Activated T-cell treated with anti-CD3 and anti-CD28 coated beads for 24 hours (primary cell): ENCODE results near the gene KCNJ4.
"Not testable (repeated sequence)": the region's sequence is repeated elsewhere in the genome, so short reads cannot be mapped to it uniquely, and the experiment has no call there.

ENCODE experiments used
- DNase-seq: peaks from one replicate; pipeline ENCODE4 v3.0.0-alpha.2; 2020; ENCODE audit warnings: low read depth

Gene KCNJ4

GRCh38 chr22:38470179-38470578, 15.2 kb upstream of the KCNJ4 start:
- not testable (repeated sequence) for DNase-seq

- no peak for DNase-seq
These were observed 14.3 kb upstream of the KCNJ4 start for GRCh38 chr22:38469306-38469781.

- no peak for DNase-seq
These were observed 13.7 kb upstream of the KCNJ4 start for GRCh38 chr22:38468443-38469305.

GRCh38 chr22:38467904-38468442, 13.0 kb upstream of the KCNJ4 start, which contains the start of gene KDELR3:
KDELR3 (plus strand) TSS chr22:38468096; CDS start chr22:38468234, 138 bp downstream.
- DNase-seq: peak; percentile 36

- no peak for DNase-seq
These were observed 12.5 kb upstream of the KCNJ4 start for GRCh38 chr22:38467438-38467903.

- DNase-seq: no peak
These were observed 10.9 kb upstream of the KCNJ4 start for GRCh38 chr22:38465673-38466490.

GRCh38 chr22:38464992-38465672, 10.1 kb upstream of the KCNJ4 start:
- DNase-seq: no peak

- DNase-seq: no peak
These were observed 8.2 kb upstream of the KCNJ4 start for GRCh38 chr22:38462960-38463784.

- DNase-seq: peak; percentile 57
These were observed 6.5 kb upstream of the KCNJ4 start for GRCh38 chr22:38461414-38462081.

GRCh38 chr22:38461057-38461413, 6.0 kb upstream of the KCNJ4 start:
- DNase-seq: no peak

- DNase-seq: no peak
These were observed 5.4 kb upstream of the KCNJ4 start for GRCh38 chr22:38460426-38460840.

GRCh38 chr22:38456841-38457699, 2.1 kb upstream of the KCNJ4 start:
- no peak for DNase-seq

GRCh38 chr22:38456272-38456835, 1.4 kb upstream of the KCNJ4 start:
- DNase-seq: no peak

GRCh38 chr22:38455530-38456271, 702 bp upstream of the KCNJ4 start:
- no peak for DNase-seq

GRCh38 chr22:38454353-38455075, 485 bp downstream of the KCNJ4 start:
- DNase-seq: no peak

- no peak for DNase-seq
These were observed 1.0 kb downstream of the KCNJ4 start for GRCh38 chr22:38453996-38454352.

GRCh38 chr22:38453066-38453672, 1.8 kb downstream of the KCNJ4 start:
- DNase-seq: no peak
